UCSD-AML1 (cell line): Measurements from ENCODE around the gene BIRC7.

ENCODE experiments used
- DNase-seq: peaks from one replicate; lab custom pipeline; 2025; ENCODE audit not compliant: unreplicated experiment; lab: John Stamatoyannopoulos, UW

Gene BIRC7

GRCh38 chr20:63280371-63280770, 44.7 kb downstream of the BIRC7 start:
- no peak for DNase-seq

- no peak for DNase-seq
Measured at GRCh38 chr20:63280929-63281545, 45.3 kb downstream of the BIRC7 start.

- no peak for DNase-seq
Measured at GRCh38 chr20:63281742-63282665, 46.3 kb downstream of the BIRC7 start.

GRCh38 chr20:63282946-63283345, 47.2 kb downstream of the BIRC7 start:
- DNase-seq, result no peak

- DNase-seq, result no peak
Measured at GRCh38 chr20:63283397-63284082, 47.8 kb downstream of the BIRC7 start.

GRCh38 chr20:63284083-63284440, 48.4 kb downstream of the BIRC7 start:
- DNase-seq, result no peak

- DNase-seq, result no peak
Measured at GRCh38 chr20:63284544-63284949, 48.8 kb downstream of the BIRC7 start.

GRCh38 chr20:63284981-63285524, 49.3 kb downstream of the BIRC7 start:
- DNase-seq, result no peak

- DNase-seq, result no peak
Measured at GRCh38 chr20:63285636-63286615, 50.2 kb downstream of the BIRC7 start.

GRCh38 chr20:63286781-63287696, 51.3 kb downstream of the BIRC7 start:
- no peak for DNase-seq

- DNase-seq, result no peak
Measured at GRCh38 chr20:63287697-63288580, 52.2 kb downstream of the BIRC7 start.

GRCh38 chr20:63288581-63289251, 53.0 kb downstream of the BIRC7 start:
- no peak for DNase-seq

- no peak for DNase-seq
Measured at GRCh38 chr20:63289311-63290135, 53.8 kb downstream of the BIRC7 start.
